K562 (cell line): ENCODE measurements around the gene NEDD1. TPM values are rescaled to one million over a fixed set of nuclear protein-coding genes. Genes with fewer than 3 reads are reported as not detected.

Experiments used
- ATF7 ChIP-seq: fragments of 450-650 bp; IDR thresholded peaks from 2 replicates; pipeline ENCODE4 v1.7.1; 2014; ENCODE audit warnings: mild to moderate bottlenecking, moderate library complexity
- BCL6 ChIP-seq: fragments of 250-450 bp; sonication (Bioruptor Pico); IDR thresholded peaks from 2 replicates; pipeline ENCODE4 v1.4.0; 2020
- BDP1 ChIP-seq: IDR thresholded peaks from 3 replicates; pipeline ENCODE4 v1.6.1; 2011; ENCODE audit not compliant: insufficient read length, insufficient read depth
- CBFA2T3 ChIP-seq: fragments of 450-650 bp; IDR thresholded peaks from 2 replicates; pipeline ENCODE4 v1.6.1; 2017
- CBX3 ChIP-seq, 2 experiments: IDR thresholded peaks; 1 replicate in 1 of 2; 2 replicates in 1 of 2; pipeline ENCODE4 v1.6.1; 2012; ENCODE audit warnings: inconsistent platforms in 2 of 2, low read length in 2 of 2, borderline replicate concordance in 1 of 2, control low read depth in 1 of 2
- CREBBP ChIP-seq: IDR thresholded peaks from one replicate; pipeline ENCODE4 v1.6.1; 2012; ENCODE audit warnings: low read depth, mild to moderate bottlenecking, control low read depth, inconsistent platforms, low read length
- HLTF ChIP-seq: fragments of 450-650 bp; IDR thresholded peaks from 2 replicates; pipeline ENCODE4 v1.6.1; 2016
- MBD2 ChIP-seq: sonication (generic); IDR thresholded peaks from 2 replicates; pipeline ENCODE4 v1.6.1; 2016; ENCODE audit warnings: low read depth, borderline replicate concordance
- MTA3 ChIP-seq: fragments of 450-650 bp; formaldehyde crosslinking; IDR thresholded peaks from 2 replicates; pipeline ENCODE4 v1.6.1; 2017; ENCODE audit warnings: mild to moderate bottlenecking, borderline replicate concordance
- NCOA2 ChIP-seq, 2 experiments: fragments of 450-650 bp; IDR thresholded peaks; 2 replicates each; pipeline ENCODE4 v1.6.1; 2018; ENCODE audit warnings: mild to moderate bottlenecking in 2 of 2, moderate library complexity in 1 of 2; ENCODE audit not compliant: partially characterized antibody in 2 of 2
- NEUROD1 ChIP-seq: fragments of 150-350 bp; IDR thresholded peaks from 2 replicates; pipeline ENCODE4 v1.6.1; 2014; ENCODE audit warnings: borderline replicate concordance, low read length, low read depth; ENCODE audit not compliant: partially characterized antibody
- NR2C2 ChIP-seq, 2 experiments: fragments of 200-800 bp in 1 of 2; sonication (Bioruptor generic) in 1 of 2; sonication (generic) in 1 of 2; formaldehyde crosslinking in 1 of 2; IDR thresholded peaks; 2 replicates each; pipeline versions ENCODE4 v1.6.1 to v1.8.0; 2016 to 2022; ENCODE audit warnings: mild to moderate bottlenecking in 1 of 2, missing compliant biosample characterization in 1 of 2, missing genetic modification characterization in 1 of 2, missing genetic modification reagents in 1 of 2
- RCOR1 ChIP-seq, 2 experiments: IDR thresholded peaks; 2 replicates each; pipeline ENCODE4 v1.6.1; 2012; ENCODE audit warnings: low read depth in 2 of 2, low read length in 2 of 2, borderline replicate concordance in 1 of 2, improper control_type of control experiment in 1 of 2
- UBTF ChIP-seq, 2 experiments: IDR thresholded peaks; 2 replicates each; pipeline ENCODE4 v1.6.1; 2012; ENCODE audit warnings: improper control_type of control experiment in 2 of 2, low read depth in 2 of 2, low read length in 2 of 2, borderline replicate concordance in 1 of 2
- ZBTB2 ChIP-seq: fragments of 450-650 bp; IDR thresholded peaks from 2 replicates; pipeline ENCODE4 v1.6.1; 2016; ENCODE audit warnings: antibody characterized with exemption
- ZNF551 ChIP-seq: fragments of 250-450 bp; sonication (Bioruptor Pico); IDR thresholded peaks from 2 replicates; pipeline ENCODE4 v1.5.0; 2021; ENCODE audit warnings: mild to moderate bottlenecking, moderate library complexity
- polyA plus RNA-seq, 8 experiments: library from polyadenylated mRNA; depleted of rRNA in 4 of 8; stranded (reverse) in 5 of 8; unstranded in 3 of 8; fragments of >200 nt; fragmentation: Nextera tagmentation in 2 of 8; fragmentation: Illumina TruSeq in 1 of 8; extraction: Ambion mirVana in 2 of 8; extraction: Trizol in 1 of 8; gene quantifications; 2 replicates each; pipeline versions ENCODE4 v1.2.1 to v1.2.3, GENCODE V29; 2011 to 2014; ENCODE audit warnings: inconsistent platforms in 1 of 8, missing spikeins in 1 of 8
- total RNA-seq, 7 experiments: library from RNA; depleted of rRNA in 6 of 7; stranded (reverse); fragments of >200 nt in 6 of 7; fragmentation: Illumina TruSeq in 2 of 7; extraction: Trizol in 2 of 7; gene quantifications; 2 replicates each; pipeline versions ENCODE4 v1.2.1 to v1.2.3, GENCODE V29; 2011 to 2021; ENCODE audit warnings: low replicate concordance in 1 of 7
- TF ChIP-seq, protein P1 (sequence below): fragments of 450-650 bp; IDR thresholded peaks from 2 replicates; pipeline ENCODE4 v1.6.1; 2018; ENCODE audit not compliant: partially characterized antibody
- TF ChIP-seq, protein P2 (sequence below): fragments of 250-450 bp; sonication (Bioruptor Pico); IDR thresholded peaks from 2 replicates; pipeline ENCODE4 v1.8.0; 2021; ENCODE audit warnings: borderline replicate concordance, mild to moderate bottlenecking, moderate library complexity; ENCODE audit not compliant: poor library complexity, severe bottlenecking

NEDD1 gene
- total and polyA plus RNA-seq, 9 of the 15 experiments (the other 6 are each of a cell fraction or from before 2014, with no cell fraction given), result 7.5 to 29.3 (median 14.8) TPM

DNA sequence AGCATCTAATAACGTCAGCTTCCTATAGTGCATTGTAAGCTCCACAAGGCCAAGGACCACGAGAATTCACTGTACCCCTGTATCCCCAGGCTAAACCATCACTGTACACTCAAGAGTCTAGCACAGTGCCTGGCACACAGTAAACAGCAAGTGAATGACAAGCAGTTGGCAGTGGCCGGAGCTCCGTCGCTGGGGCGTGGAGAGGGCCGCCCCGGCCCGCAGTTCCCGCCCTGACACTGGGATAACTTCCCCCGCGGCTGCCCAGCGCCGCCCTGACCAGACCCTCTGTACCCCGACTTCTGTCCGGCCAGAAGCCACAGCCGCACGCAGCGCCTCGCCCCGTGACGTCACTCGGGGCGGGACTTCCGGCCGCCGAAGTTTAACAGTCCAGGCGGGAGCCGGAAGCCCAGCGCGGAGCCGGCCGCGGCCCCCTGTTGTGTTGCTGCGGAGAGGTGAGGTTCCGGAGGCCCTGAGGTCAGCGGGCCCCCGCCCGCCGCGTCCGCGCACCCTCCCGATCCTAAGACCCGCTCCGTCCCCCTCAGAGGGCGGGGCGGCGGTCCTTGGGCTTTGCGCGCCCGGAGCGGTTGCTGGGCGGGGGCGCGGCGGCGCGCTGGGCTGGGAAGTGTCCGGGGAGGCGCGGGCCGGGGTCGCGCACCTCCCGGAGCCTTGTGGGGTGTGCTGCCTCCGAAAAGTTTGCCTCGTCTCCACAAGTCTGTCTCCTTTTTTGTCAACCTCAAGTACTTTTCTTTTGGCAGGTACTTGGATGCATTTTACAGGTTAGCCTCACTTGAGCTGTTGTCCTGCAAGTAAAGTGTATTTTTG lies at the start of gene NEDD1 (continued):
- TF ChIP-seq RCOR1 (IDR thresholded peaks at IDR 0.05; ENCODE audit: borderline replicate concordance in 1 of 2, low read depth in 2 of 2, low read length in 2 of 2) (peak in 1 of 2 experiments; percentile 79; a peak in 2 of 4 replicates), UBTF (IDR thresholded peaks at IDR 0.05; ENCODE audit: borderline replicate concordance in 1 of 2, low read depth in 2 of 2, low read length in 2 of 2) (peak in 1 of 2 experiments; percentile 84; a peak in 2 of 4 replicates), HLTF (0 out of 2 replicates have a peak, but pooled peaks have one; percentile 59), NEUROD1 (no peak), MTA3 (peak; percentile 59; the same call in 1 of the 2 replicates), BCL6 (CRISPR knock-in tag) (no peak), ZNF551 (CRISPR knock-in tag) (no peak), NCOA2 (IDR thresholded peaks at IDR 0.05; ENCODE audit: partially characterized antibody in 2 of 2) (no peak), NR2C2 (CRISPR knock-in tag; IDR thresholded peaks at IDR 0.05) (0 out of 2 replicates have a peak, but pooled peaks have one; percentile 6), NR2C2 (tag; IDR thresholded peaks at IDR 0.05) (peak; percentile 88), CBFA2T3 (no peak), BDP1 (no peak), MBD2 (peak; percentile 70; the same call in 1 of the 2 replicates), ATF7 (peak; percentile 97), CBX3 (IDR thresholded peaks at IDR 0.05; ENCODE audit: borderline replicate concordance in 1 of 2, low read length in 2 of 2) (peak in 1 of 2 experiments; percentile 42; a peak in 2 of 3 replicates), CREBBP (no peak), ZBTB2 (no peak)
- TF ChIP-seq, protein P1, sequence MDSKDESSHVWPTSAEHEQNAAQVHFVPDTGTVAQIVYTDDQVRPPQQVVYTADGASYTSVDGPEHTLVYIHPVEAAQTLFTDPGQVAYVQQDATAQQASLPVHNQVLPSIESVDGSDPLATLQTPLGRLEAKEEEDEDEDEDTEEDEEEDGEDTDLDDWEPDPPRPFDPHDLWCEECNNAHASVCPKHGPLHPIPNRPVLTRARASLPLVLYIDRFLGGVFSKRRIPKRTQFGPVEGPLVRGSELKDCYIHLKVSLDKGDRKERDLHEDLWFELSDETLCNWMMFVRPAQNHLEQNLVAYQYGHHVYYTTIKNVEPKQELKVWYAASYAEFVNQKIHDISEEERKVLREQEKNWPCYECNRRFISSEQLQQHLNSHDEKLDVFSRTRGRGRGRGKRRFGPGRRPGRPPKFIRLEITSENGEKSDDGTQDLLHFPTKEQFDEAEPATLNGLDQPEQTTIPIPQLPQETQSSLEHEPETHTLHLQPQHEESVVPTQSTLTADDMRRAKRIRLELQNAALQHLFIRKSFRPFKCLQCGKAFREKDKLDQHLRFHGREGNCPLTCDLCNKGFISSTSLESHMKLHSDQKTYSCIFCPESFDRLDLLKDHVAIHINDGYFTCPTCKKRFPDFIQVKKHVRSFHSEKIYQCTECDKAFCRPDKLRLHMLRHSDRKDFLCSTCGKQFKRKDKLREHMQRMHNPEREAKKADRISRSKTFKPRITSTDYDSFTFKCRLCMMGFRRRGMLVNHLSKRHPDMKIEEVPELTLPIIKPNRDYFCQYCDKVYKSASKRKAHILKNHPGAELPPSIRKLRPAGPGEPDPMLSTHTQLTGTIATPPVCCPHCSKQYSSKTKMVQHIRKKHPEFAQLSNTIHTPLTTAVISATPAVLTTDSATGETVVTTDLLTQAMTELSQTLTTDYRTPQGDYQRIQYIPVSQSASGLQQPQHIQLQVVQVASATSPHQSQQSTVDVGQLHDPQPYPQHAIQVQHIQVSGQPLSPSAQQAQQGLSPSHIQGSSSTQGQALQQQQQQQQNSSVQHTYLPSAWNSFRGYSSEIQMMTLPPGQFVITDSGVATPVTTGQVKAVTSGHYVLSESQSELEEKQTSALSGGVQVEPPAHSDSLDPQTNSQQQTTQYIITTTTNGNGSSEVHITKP, result peak; percentile 9
- TF ChIP-seq, protein P2, sequence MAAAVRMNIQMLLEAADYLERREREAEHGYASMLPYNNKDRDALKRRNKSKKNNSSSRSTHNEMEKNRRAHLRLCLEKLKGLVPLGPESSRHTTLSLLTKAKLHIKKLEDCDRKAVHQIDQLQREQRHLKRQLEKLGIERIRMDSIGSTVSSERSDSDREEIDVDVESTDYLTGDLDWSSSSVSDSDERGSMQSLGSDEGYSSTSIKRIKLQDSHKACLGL (CRISPR knock-in tag), result no peak
